GM18499 (cell line): Measurements from ENCODE around the gene ZNHIT3.
A peak's percentile ranks its signal among the peaks of the same experiment; 100 is the strongest.
"Not testable (repeated sequence)": the region's sequence is repeated elsewhere in the genome, so short reads cannot be mapped to it uniquely, and the experiment has no call there.

ENCODE experiments used
- ATAC-seq: cut with Tn5 transposase; IDR thresholded peaks from one replicate; pipeline ENCODE4 v1.9.1; 2021; ENCODE audit warnings: moderate number of reproducible peaks; ENCODE audit not compliant: insufficient read depth, unreplicated experiment

Gene ZNHIT3

GRCh38 chr17:36486204-36487194, at the start of gene ZNHIT3:
TSS of gene ZNHIT3 (plus strand) at chr17:36486681. CDS start at chr17:36486700, 19 bp downstream.
- peak; percentile 51 for ATAC-seq

GRCh38 chr17:36441792-36442191, 44.7 kb upstream of the ZNHIT3 start:
- not testable (repeated sequence) for ATAC-seq

GRCh38 chr17:36443777-36444176, 42.7 kb upstream of the ZNHIT3 start:
- no peak for ATAC-seq

GRCh38 chr17:36449997-36450396, 36.5 kb upstream of the ZNHIT3 start:
- ATAC-seq, result not testable (repeated sequence)

GRCh38 chr17:36452888-36453287, 33.6 kb upstream of the ZNHIT3 start:
- ATAC-seq, result not testable (repeated sequence)

GRCh38 chr17:36457701-36458100, 28.8 kb upstream of the ZNHIT3 start:
- ATAC-seq, result not testable (repeated sequence)

GRCh38 chr17:36459045-36459444, 27.4 kb upstream of the ZNHIT3 start:
- ATAC-seq, result no peak

- ATAC-seq, result no peak
These were observed 26.9 kb upstream of the ZNHIT3 start for GRCh38 chr17:36459601-36460000.

- no peak for ATAC-seq
These were observed 26.1 kb upstream of the ZNHIT3 start for GRCh38 chr17:36460265-36460937.

GRCh38 chr17:36461330-36462110, 25.0 kb upstream of the ZNHIT3 start:
- no peak for ATAC-seq

- ATAC-seq, result no peak
These were observed 22.3 kb upstream of the ZNHIT3 start for GRCh38 chr17:36463916-36464764.

- no peak for ATAC-seq
These were observed 21.8 kb upstream of the ZNHIT3 start for GRCh38 chr17:36464765-36465088.

GRCh38 chr17:36468903-36469635, 17.4 kb upstream of the ZNHIT3 start:
- ATAC-seq, result no peak

GRCh38 chr17:36469733-36470132, 16.7 kb upstream of the ZNHIT3 start:
- ATAC-seq, result no peak

GRCh38 chr17:36470499-36470898, 16.0 kb upstream of the ZNHIT3 start:
- no peak for ATAC-seq

GRCh38 chr17:36474571-36474970, 11.9 kb upstream of the ZNHIT3 start:
- ATAC-seq, result no peak

- ATAC-seq, result no peak
These were observed 11.0 kb upstream of the ZNHIT3 start for GRCh38 chr17:36475346-36475970.

- ATAC-seq, result no peak
These were observed 4.7 kb upstream of the ZNHIT3 start for GRCh38 chr17:36481829-36482228.
